ENCODE measurements around the gene CD93.

Gene CD93

GRCh38 chr20:23059846-23060245, 26.3 kb downstream of the CD93 start:
- no peak for DNase-seq (ENCODE audit: low spot score)

- DNase-seq (ENCODE audit: low spot score) = no peak
Observed at GRCh38 chr20:23059001-23059400, 27.1 kb downstream of the CD93 start.

GRCh38 chr20:23058240-23058639, 27.9 kb downstream of the CD93 start:
- no peak for DNase-seq (ENCODE audit: low spot score)

- no peak for DNase-seq (ENCODE audit: low spot score)
Observed at GRCh38 chr20:23052904-23053303, 33.2 kb downstream of the CD93 start.

- DNase-seq (ENCODE audit: low spot score) = peak; percentile 94
Observed at GRCh38 chr20:23050847-23051627, 35.1 kb downstream of the CD93 start.

- peak; percentile 64 for DNase-seq (ENCODE audit: low spot score)
Observed at GRCh38 chr20:23050076-23050838, 35.9 kb downstream of the CD93 start.

- DNase-seq (ENCODE audit: low spot score) = peak; percentile 87
Observed at GRCh38 chr20:23049201-23050075, 36.7 kb downstream of the CD93 start, which contains the start of gene THBD. Gene THBD (minus strand): TSS chr20:23049672. CDS start chr20:23049504, 168 bp downstream.

GRCh38 chr20:23048283-23049200, 37.6 kb downstream of the CD93 start:
- peak; percentile 74 for DNase-seq (ENCODE audit: low spot score)

GRCh38 chr20:23047738-23048214, 38.3 kb downstream of the CD93 start:
- DNase-seq (ENCODE audit: low spot score) = peak; percentile 26

GRCh38 chr20:23047001-23047737, 39.0 kb downstream of the CD93 start:
- DNase-seq (ENCODE audit: low spot score) = no peak

GRCh38 chr20:23046431-23046830, 39.7 kb downstream of the CD93 start:
- DNase-seq (ENCODE audit: low spot score) = no peak

- DNase-seq (ENCODE audit: low spot score) = no peak
Observed at GRCh38 chr20:23043376-23043775, 42.7 kb downstream of the CD93 start.

GRCh38 chr20:23042270-23042669, 43.9 kb downstream of the CD93 start:
- no peak for DNase-seq (ENCODE audit: low spot score)

- no peak for DNase-seq (ENCODE audit: low spot score)
Observed at GRCh38 chr20:23039885-23040508, 46.1 kb downstream of the CD93 start.

- DNase-seq (ENCODE audit: low spot score) = no peak
Observed at GRCh38 chr20:23039136-23039875, 46.8 kb downstream of the CD93 start.

- no peak for DNase-seq (ENCODE audit: low spot score)
Observed at GRCh38 chr20:23037017-23037481, 49.1 kb downstream of the CD93 start.

- DNase-seq (ENCODE audit: low spot score) = no peak
Observed at GRCh38 chr20:23036371-23036770, 49.8 kb downstream of the CD93 start.

- DNase-seq (ENCODE audit: low spot score) = no peak
Observed at GRCh38 chr20:23035731-23036130, 50.4 kb downstream of the CD93 start.
